ENCODE results near the gene LLGL2.

The LLGL2 gene

DNA sequence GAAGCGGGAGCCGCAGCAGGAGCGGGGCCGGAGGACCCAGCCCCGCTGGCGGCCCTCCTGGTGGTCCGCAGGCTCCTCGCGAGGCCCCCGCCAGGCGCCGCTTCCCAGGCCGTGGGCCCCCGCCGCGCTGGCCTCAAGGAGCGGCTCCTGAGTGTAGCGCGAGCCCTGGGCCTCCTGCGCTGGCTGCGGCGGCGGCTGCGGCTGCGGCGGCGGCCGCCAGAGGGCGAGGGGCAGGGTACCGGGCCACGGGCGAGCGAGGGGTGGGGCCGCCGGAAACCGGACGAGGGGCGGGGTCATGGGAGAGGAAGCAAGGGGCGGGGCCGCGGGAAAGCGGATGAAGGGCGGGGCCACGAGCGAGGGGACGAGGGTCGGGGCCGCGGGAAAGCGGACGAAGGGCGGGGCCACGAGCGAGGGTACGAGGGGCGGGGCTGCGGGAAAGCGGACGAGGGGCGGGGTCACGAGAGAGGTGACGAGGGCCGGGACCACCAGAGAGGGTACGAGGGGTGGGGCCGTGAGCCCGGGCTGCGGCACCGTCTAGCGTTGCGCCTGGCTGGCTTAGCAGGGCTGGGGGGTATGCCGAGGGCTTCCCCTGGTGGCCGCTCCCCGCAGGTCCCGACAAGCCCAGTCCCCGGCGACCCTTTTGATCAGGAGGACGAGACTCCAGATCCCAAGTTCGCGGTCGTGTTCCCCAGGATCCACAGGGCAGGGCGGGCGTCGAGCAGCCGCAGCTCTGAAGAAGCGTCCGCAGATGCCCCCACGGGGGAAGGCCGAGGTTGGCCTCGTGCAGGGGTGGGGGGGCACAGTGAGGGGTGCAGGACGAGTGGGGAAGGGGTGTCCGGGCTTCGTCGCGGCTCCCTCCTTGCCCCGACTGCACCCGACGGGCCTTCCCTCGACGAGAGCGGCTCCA, 63.8 kb downstream of the LLGL2 start:
- DNase-seq = peak; percentile 82
- Histone ChIP-seq H3K27ac (ENCODE audit: low read length) (no peak overlapping the region), H3K79me2 (ENCODE audit: low read length) (no peaks in the 10 kb centered on the region), H3K9me3 (replicated peaks; ENCODE audit: insufficient read depth, low read length) (no peaks in the 10 kb centered on the region), H3K36me3 (replicated peaks; ENCODE audit: insufficient read depth, low read length) (no peaks in the 10 kb centered on the region), H3K4me1 (ENCODE audit: low read length) (peaks cover 4% of the 10 kb centered on the region; the same call in 1 of the 2 replicates), H3K9ac (ENCODE audit: low read length) (no peak overlapping the region), H4K20me1 (ENCODE audit: insufficient read depth, low read length) (no peaks in the 10 kb centered on the region), H3K4me2 (ENCODE audit: low read depth, low read length) (peak overlapping the region; percentile 55), H3F3A (ENCODE audit: insufficient read depth, low read length) (no peaks in the 10 kb centered on the region), H2AFZ (ENCODE audit: low read length) (peak overlapping the region; percentile 66), H3K9me2 (replicated peaks; ENCODE audit: insufficient read depth, low read length) (no peaks in the 10 kb centered on the region), H3K4me3 (ENCODE audit: low read length) (peak overlapping the region; percentile 53; the same call in 1 of the 2 replicates), H3K27me3 (replicated peaks; ENCODE audit: insufficient read depth, low read length) (peaks cover 62% of the 10 kb centered on the region)
- TF ChIP-seq EZH2phosphoT487 (IDR thresholded peaks at IDR 0.05; ENCODE audit: low read length) = no peak
- TF ChIP-seq, protein P1, sequence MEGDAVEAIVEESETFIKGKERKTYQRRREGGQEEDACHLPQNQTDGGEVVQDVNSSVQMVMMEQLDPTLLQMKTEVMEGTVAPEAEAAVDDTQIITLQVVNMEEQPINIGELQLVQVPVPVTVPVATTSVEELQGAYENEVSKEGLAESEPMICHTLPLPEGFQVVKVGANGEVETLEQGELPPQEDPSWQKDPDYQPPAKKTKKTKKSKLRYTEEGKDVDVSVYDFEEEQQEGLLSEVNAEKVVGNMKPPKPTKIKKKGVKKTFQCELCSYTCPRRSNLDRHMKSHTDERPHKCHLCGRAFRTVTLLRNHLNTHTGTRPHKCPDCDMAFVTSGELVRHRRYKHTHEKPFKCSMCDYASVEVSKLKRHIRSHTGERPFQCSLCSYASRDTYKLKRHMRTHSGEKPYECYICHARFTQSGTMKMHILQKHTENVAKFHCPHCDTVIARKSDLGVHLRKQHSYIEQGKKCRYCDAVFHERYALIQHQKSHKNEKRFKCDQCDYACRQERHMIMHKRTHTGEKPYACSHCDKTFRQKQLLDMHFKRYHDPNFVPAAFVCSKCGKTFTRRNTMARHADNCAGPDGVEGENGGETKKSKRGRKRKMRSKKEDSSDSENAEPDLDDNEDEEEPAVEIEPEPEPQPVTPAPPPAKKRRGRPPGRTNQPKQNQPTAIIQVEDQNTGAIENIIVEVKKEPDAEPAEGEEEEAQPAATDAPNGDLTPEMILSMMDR (IDR thresholded peaks at IDR 0.05; ENCODE audit: low read length) = peak; percentile 51

DNA sequence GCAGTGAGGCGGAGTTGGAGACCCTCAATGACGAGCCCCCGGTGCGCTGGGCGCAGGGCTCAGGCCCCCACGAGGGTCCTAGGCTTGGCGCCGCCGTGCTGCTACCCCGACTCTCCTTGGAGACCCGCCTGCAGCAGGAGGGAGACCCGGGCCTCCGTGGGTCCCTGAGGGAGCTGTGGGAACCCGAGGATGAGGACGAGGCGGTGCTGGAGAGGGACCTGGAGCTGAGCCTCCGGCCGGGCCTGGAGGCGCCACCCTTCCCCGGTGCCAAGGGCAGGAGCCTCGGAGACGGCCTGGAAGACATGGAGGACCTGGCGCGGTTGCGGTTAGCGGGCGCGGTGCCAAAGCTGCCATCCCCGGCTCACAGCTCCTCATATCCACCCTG, 64.4 kb downstream of the LLGL2 start:
- Histone ChIP-seq H3K79me2 (ENCODE audit: low read length) (no peaks in the 10 kb centered on the region), H3K27ac (ENCODE audit: low read length) (no peak overlapping the region)

DNA sequence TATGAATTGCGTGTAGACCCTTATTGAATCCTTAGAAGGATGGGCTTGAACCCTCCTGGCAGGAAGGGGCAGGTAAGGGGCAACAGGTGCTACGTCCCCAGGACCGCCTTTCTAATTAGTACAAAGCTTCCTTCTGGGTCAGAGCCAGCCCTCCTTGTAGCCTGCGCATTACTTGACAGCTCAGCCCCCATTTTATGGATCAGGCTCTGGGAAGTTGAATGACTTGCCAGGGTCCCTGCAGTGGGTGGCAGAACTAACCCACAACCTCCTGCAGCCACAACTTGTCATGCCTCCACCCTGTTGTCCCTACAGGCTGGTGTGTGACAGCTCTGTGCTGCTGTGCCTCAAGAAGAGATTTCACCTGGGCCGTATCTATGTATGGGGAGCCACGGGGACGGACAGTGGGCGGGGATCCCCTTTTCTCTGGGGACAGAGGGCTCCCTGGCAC, 64.8 kb downstream of the LLGL2 start:
- H3K36me3 ChIP-seq (replicated peaks; ENCODE audit: insufficient read depth, low read length) = no peaks in the 10 kb centered on the region
- DNase-seq = no peak
- no peak overlapping the region for H3K9ac ChIP-seq (ENCODE audit: low read length)
- H3K9me3 ChIP-seq (replicated peaks; ENCODE audit: insufficient read depth, low read length) = no peaks in the 10 kb centered on the region
- no peak overlapping the region for H2AFZ ChIP-seq (ENCODE audit: low read length)
- no peaks in the 10 kb centered on the region for H3K79me2 ChIP-seq (ENCODE audit: low read length)
- peaks cover 4% of the 10 kb centered on the region; the same call in 1 of the 2 replicates for H3K4me1 ChIP-seq (ENCODE audit: low read length)
- no peak overlapping the region for H3K27ac ChIP-seq (ENCODE audit: low read length)
- H3K4me2 ChIP-seq (ENCODE audit: low read depth, low read length) = no peak overlapping the region
- H3K27me3 ChIP-seq (replicated peaks; ENCODE audit: insufficient read depth, low read length) = peaks cover 72% of the 10 kb centered on the region
- no peaks in the 10 kb centered on the region for H3K9me2 ChIP-seq (replicated peaks; ENCODE audit: insufficient read depth, low read length)
- H4K20me1 ChIP-seq (ENCODE audit: insufficient read depth, low read length) = no peaks in the 10 kb centered on the region
- H3K4me3 ChIP-seq (ENCODE audit: low read length) = no peak overlapping the region
- TF ChIP-seq EZH2phosphoT487 (IDR thresholded peaks at IDR 0.05; ENCODE audit: low read length) = no peak
- TF ChIP-seq, protein P1 (IDR thresholded peaks at IDR 0.05; ENCODE audit: low read length) = no peak
- TF ChIP-seq EZH2 (optimal IDR thresholded peaks at IDR 0.05; ENCODE audit: low read depth, low read length) = no peak
- no peaks in the 10 kb centered on the region for H3F3A ChIP-seq (ENCODE audit: insufficient read depth, low read length)

More for the DNA sequence above, 64.4 kb downstream of the LLGL2 start:
- Histone ChIP-seq H3K4me2 (ENCODE audit: low read depth, low read length) (no peak overlapping the region), H3K9me3 (replicated peaks; ENCODE audit: insufficient read depth, low read length) (no peaks in the 10 kb centered on the region), H3K9ac (ENCODE audit: low read length) (no peak overlapping the region), H3K27me3 (replicated peaks; ENCODE audit: insufficient read depth, low read length) (peaks cover 67% of the 10 kb centered on the region), H3K4me3 (ENCODE audit: low read length) (no peak overlapping the region), H2AFZ (ENCODE audit: low read length) (no peak overlapping the region), H3K9me2 (replicated peaks; ENCODE audit: insufficient read depth, low read length) (no peaks in the 10 kb centered on the region), H3F3A (ENCODE audit: insufficient read depth, low read length) (no peaks in the 10 kb centered on the region), H3K36me3 (replicated peaks; ENCODE audit: insufficient read depth, low read length) (no peaks in the 10 kb centered on the region), H3K4me1 (ENCODE audit: low read length) (peaks cover 4% of the 10 kb centered on the region; the same call in 1 of the 2 replicates), H4K20me1 (ENCODE audit: insufficient read depth, low read length) (no peaks in the 10 kb centered on the region)
- DNase-seq = no peak
- no peak for TF ChIP-seq EZH2 (optimal IDR thresholded peaks at IDR 0.05; ENCODE audit: low read depth, low read length)
- TF ChIP-seq, protein P1 (IDR thresholded peaks at IDR 0.05; ENCODE audit: low read length) = no peak
- no peak for TF ChIP-seq EZH2phosphoT487 (IDR thresholded peaks at IDR 0.05; ENCODE audit: low read length)

Data from MM.1S (cell line).